Thoracic aorta (tissue), 2 donors: Measurements from ENCODE around the gene PTPRN2. TPM values are rescaled to one million over a fixed set of nuclear protein-coding genes. Genes with fewer than 3 reads are reported as not detected.

ENCODE experiments used
- ATAC-seq: fragments of 150-250 bp; one replicate; pipeline ENCODE4 v1.8.0; 2017; ENCODE audit warnings: low read depth; ENCODE audit not compliant: insufficient number of reproducible peaks, low FRiP score
- DNase-seq: peaks from one replicate; pipeline ENCODE4 v3.0.0-alpha.2; 2020; ENCODE audit warnings: low spot score
- H3K27ac ChIP-seq, 2 donors: fragments of 200-600 bp; sonication (generic); 1 replicate in 1 of 2; 2 replicates in 1 of 2; pipeline ENCODE4 v1.5.1; 2016; ENCODE audit warnings: mild to moderate bottlenecking in 2 of 2, moderate library complexity in 2 of 2
- H3K27me3 ChIP-seq: fragments of 200-600 bp; sonication (generic); replicated peaks from 2 replicates; pipeline ENCODE4 v1.6.0; 2016; ENCODE audit warnings: mild to moderate bottlenecking; ENCODE audit not compliant: insufficient read depth
- H3K36me3 ChIP-seq: fragments of 200-600 bp; sonication (generic); one replicate; pipeline ENCODE4 v1.5.1; 2016
- H3K4me1 ChIP-seq, 2 donors: fragments of 200-600 bp; sonication (generic); 1 replicate in 1 of 2; 2 replicates in 1 of 2; pipeline versions ENCODE4 v1.5.1 to v1.6.0; 2016; ENCODE audit warnings: low read depth in 2 of 2, mild to moderate bottlenecking in 1 of 2; ENCODE audit not compliant: control insufficient read depth in 1 of 2
- H3K4me3 ChIP-seq: fragments of 200-600 bp; sonication (generic); 2 replicates; pipeline ENCODE4 v1.5.1; 2016; ENCODE audit warnings: mild to moderate bottlenecking
- H3K9me3 ChIP-seq: fragments of 200-600 bp; sonication (generic); 2 replicates; pipeline ENCODE4 v1.5.1; 2016
- total RNA-seq, 2 donors: library from RNA; depleted of rRNA; stranded (reverse); fragments of >200 nt; gene quantifications; one replicate each; pipeline versions ENCODE4 v1.1.0 to v1.2.3, GENCODE V29; 2016
- TF ChIP-seq, protein P1 (sequence below): fragments of 200-600 bp; sonication (generic); IDR thresholded peaks from one replicate; pipeline ENCODE4 v1.5.1; 2019; ENCODE audit warnings: antibody characterized with exemption

The PTPRN2 gene
- total RNA-seq, 2 donors from 2014 or later: 2.2 to 3.1 TPM

GRCh38 chr7:157500171-157500960 is 1087.3 kb downstream of the PTPRN2 start:
- DNase-seq (no peak), ATAC-seq (no peak)
- Histone ChIP-seq H3K4me3 (no peak overlapping the region), H3K27ac (no peak overlapping the region), H3K27me3 (no peaks in the 10 kb centered on the region), H3K4me1 (no peaks in the 10 kb centered on the region), H3K9me3 (no peaks in the 10 kb centered on the region), H3K36me3 (no peaks in the 10 kb centered on the region)
- TF ChIP-seq, protein P1, sequence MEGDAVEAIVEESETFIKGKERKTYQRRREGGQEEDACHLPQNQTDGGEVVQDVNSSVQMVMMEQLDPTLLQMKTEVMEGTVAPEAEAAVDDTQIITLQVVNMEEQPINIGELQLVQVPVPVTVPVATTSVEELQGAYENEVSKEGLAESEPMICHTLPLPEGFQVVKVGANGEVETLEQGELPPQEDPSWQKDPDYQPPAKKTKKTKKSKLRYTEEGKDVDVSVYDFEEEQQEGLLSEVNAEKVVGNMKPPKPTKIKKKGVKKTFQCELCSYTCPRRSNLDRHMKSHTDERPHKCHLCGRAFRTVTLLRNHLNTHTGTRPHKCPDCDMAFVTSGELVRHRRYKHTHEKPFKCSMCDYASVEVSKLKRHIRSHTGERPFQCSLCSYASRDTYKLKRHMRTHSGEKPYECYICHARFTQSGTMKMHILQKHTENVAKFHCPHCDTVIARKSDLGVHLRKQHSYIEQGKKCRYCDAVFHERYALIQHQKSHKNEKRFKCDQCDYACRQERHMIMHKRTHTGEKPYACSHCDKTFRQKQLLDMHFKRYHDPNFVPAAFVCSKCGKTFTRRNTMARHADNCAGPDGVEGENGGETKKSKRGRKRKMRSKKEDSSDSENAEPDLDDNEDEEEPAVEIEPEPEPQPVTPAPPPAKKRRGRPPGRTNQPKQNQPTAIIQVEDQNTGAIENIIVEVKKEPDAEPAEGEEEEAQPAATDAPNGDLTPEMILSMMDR: no peak

DNA sequence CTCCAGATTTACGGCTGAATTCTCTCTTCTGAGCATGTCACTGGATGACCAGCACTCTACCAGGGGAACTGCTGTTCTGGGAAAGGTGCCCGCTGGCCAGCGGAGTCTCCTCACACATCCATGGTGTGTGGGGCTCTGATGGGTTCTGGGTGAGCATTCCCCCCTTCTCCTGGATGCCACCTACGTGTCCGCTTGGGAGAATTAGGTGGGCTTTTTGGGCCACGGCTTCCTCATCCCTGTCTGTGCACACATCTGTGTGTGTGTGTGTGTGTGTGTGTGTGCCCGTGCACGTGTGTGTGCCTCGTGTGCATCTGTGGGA is 1087.8 kb downstream of the PTPRN2 start:
- H3K4me1 ChIP-seq: no peaks in the 10 kb centered on the region
- no peaks in the 10 kb centered on the region for H3K9me3 ChIP-seq
- H3K27ac ChIP-seq: no peak overlapping the region
- TF ChIP-seq, protein P1: no peak
- no peaks in the 10 kb centered on the region for H3K27me3 ChIP-seq
- H3K4me3 ChIP-seq: no peak overlapping the region
- DNase-seq (no peak), ATAC-seq (no peak)
- no peaks in the 10 kb centered on the region for H3K36me3 ChIP-seq

DNA sequence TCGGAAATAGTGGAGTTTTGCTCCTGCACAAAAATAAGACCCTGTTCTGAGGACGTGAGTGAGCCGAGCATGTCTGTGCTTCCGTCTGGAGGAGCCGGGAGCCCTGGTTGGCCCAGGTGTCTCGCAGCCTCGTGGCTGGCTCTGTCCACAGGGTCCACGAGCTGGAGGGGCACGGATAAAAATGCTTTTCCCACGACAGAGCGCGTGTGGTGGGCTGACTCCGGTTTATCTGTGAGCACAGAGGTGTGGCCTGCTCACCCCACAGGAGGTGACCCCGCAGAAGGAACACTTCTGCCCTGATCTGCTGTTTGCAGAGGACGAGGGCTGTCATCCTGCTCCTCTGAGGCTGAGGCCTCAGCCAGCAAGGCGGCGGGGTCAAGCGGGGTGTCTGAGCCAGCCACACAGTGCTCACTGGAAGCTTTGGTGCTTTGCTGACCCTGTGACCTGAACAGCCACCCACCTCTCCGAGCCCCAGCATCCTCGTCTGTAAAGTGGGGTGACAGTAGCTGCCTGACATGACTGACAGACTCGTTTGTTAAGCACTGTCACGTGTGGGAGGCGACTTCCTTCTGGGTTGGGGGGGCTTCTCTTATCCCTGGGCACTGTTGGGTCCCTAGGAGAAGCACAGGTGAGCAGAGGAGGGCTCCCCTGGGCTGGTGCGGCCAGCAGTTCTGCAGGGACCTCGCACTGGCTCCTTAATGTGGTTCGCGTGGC is 1088.3 kb downstream of the PTPRN2 start:
- Histone ChIP-seq H3K27ac (no peak overlapping the region), H3K4me1 (no peaks in the 10 kb centered on the region), H3K9me3 (no peaks in the 10 kb centered on the region), H3K4me3 (no peak overlapping the region), H3K36me3 (no peaks in the 10 kb centered on the region), H3K27me3 (no peaks in the 10 kb centered on the region)
- DNase-seq (no peak), ATAC-seq (no peak)
- TF ChIP-seq, protein P1: no peak

GRCh38 chr7:157498657-157499056 is 1089.0 kb downstream of the PTPRN2 start:
- Histone ChIP-seq H3K9me3 (no peaks in the 10 kb centered on the region), H3K4me3 (no peak overlapping the region), H3K36me3 (no peaks in the 10 kb centered on the region), H3K27ac (no peak overlapping the region), H3K27me3 (no peaks in the 10 kb centered on the region), H3K4me1 (no peaks in the 10 kb centered on the region)
- DNase-seq (no peak), ATAC-seq (no peak)
- TF ChIP-seq, protein P1: no peak

GRCh38 chr7:157497744-157498651 is 1089.6 kb downstream of the PTPRN2 start:
- Histone ChIP-seq H3K27me3 (no peaks in the 10 kb centered on the region), H3K36me3 (no peaks in the 10 kb centered on the region), H3K27ac (no peak overlapping the region), H3K4me1 (no peaks in the 10 kb centered on the region), H3K9me3 (no peaks in the 10 kb centered on the region), H3K4me3 (no peak overlapping the region)
- no peak for ATAC-seq
- TF ChIP-seq, protein P1: no peak
- no peak for DNase-seq
